H1 (cell line): ENCODE measurements around the gene C11orf58. TPM values are rescaled to one million over a fixed set of nuclear protein-coding genes. Genes with fewer than 3 reads are reported as not detected.

ENCODE experiments used
- CTCF ChIA-PET: fragments of 300-600 bp; sonication (Branson Sonifier 250); formaldehyde crosslinking; loops from one replicate; lab custom pipeline; 2021; ENCODE audit not compliant: partially characterized antibody; lab: Charles Lee
- POLR2A ChIA-PET: fragments of 300-600 bp; sonication (Branson Sonifier 250); formaldehyde crosslinking; loops from one replicate; lab custom pipeline; 2021; ENCODE audit warnings: inconsistent platforms; ENCODE audit not compliant: partially characterized antibody; lab: Charles Lee
- DNase-seq, 2 experiments: peaks; one replicate each; pipeline versions ENCODE4 v3.0.0 to v3.0.0-alpha.2; 2010 to 2022; ENCODE audit warnings: low spot score in 2 of 2, low read depth in 1 of 2, mixed read lengths in 1 of 2
- FAIRE-seq: peaks from 2 replicates; lab custom pipeline; 2011; peaks lifted over from hg19 to GRCh38; lab: Jason Lieb, UNC
- H2AFZ ChIP-seq: 2 replicates; pipeline ENCODE4 v1.8.1; 2012; ENCODE audit warnings: low read length, inconsistent platforms
- H2AK5ac ChIP-seq: 2 replicates; pipeline ENCODE4 v1.6.1; 2013; ENCODE audit warnings: low read depth, low read length
- H2BK120ac ChIP-seq: replicated peaks from 2 replicates; pipeline ENCODE3; 2013; ENCODE audit warnings: low read depth, low read length, inconsistent platforms
- H2BK12ac ChIP-seq: 2 replicates; pipeline ENCODE4 v1.6.1; 2013; ENCODE audit warnings: low read depth, low read length
- H2BK15ac ChIP-seq: 2 replicates; pipeline ENCODE4 v1.6.1; 2013; ENCODE audit warnings: low read length
- H2BK20ac ChIP-seq: 2 replicates; pipeline ENCODE4 v1.6.1; 2013; ENCODE audit warnings: low read length
- H2BK5ac ChIP-seq: 2 replicates; pipeline ENCODE4 v1.6.1; 2013; ENCODE audit warnings: low read depth, low read length
- H3K14ac ChIP-seq: 2 replicates; pipeline ENCODE4 v1.6.1; 2013; ENCODE audit warnings: inconsistent platforms; ENCODE audit not compliant: insufficient read length
- H3K18ac ChIP-seq: 2 replicates; pipeline ENCODE4 v1.6.1; 2013; ENCODE audit warnings: low read length; ENCODE audit errors: extremely low read depth
- H3K23ac ChIP-seq: 2 replicates; pipeline ENCODE4 v1.6.1; 2013; ENCODE audit warnings: inconsistent platforms; ENCODE audit not compliant: insufficient read length
- H3K23me2 ChIP-seq: 2 replicates; pipeline ENCODE4 v1.6.1; 2013; ENCODE audit warnings: low read depth, low read length
- H3K27ac ChIP-seq: 2 replicates; pipeline ENCODE4 v1.6.1; 2011; ENCODE audit warnings: low read depth, low read length, inconsistent platforms
- H3K27me3 ChIP-seq, 4 experiments: replicated peaks in 1 of 4; 1 replicate in 1 of 4; 2 replicates in 3 of 4; pipeline versions ENCODE4 v1.6.1 to v1.8.1; 2011 to 2013; ENCODE audit warnings: low read length in 3 of 4, mild to moderate bottlenecking in 3 of 4, inconsistent platforms in 2 of 4, mixed read lengths in 2 of 4, moderate library complexity in 1 of 4; ENCODE audit not compliant: control insufficient read depth in 3 of 4, insufficient read depth in 3 of 4; ENCODE audit errors: extremely low read depth in 1 of 4
- H3K36me3 ChIP-seq, 4 experiments: 2 replicates each; pipeline versions ENCODE4 v1.6.1 to v1.8.1; 2011 to 2013; ENCODE audit warnings: mild to moderate bottlenecking in 4 of 4, low read length in 3 of 4, moderate library complexity in 2 of 4, control low read depth in 1 of 4, inconsistent platforms in 1 of 4; ENCODE audit not compliant: insufficient read depth in 4 of 4, control insufficient read depth in 2 of 4
- H3K4ac ChIP-seq: replicated peaks from 2 replicates; pipeline ENCODE3; 2013; ENCODE audit warnings: low read length, low read depth, mixed read lengths, inconsistent platforms; ENCODE audit not compliant: insufficient read length
- H3K4me1 ChIP-seq, 4 experiments: replicated peaks in 1 of 4; 1 replicate in 1 of 4; 2 replicates in 3 of 4; pipeline versions ENCODE4 v1.6.1 to v1.8.1; 2011 to 2013; ENCODE audit warnings: low read length in 3 of 4, inconsistent platforms in 2 of 4, mixed read lengths in 1 of 4; ENCODE audit not compliant: insufficient read depth in 4 of 4, control insufficient read depth in 3 of 4
- H3K4me2 ChIP-seq, 2 experiments: 2 replicates each; pipeline versions ENCODE4 v1.6.1 to v1.8.1; 2011 to 2013; ENCODE audit warnings: low read depth in 2 of 2, low read length in 2 of 2, control low read depth in 1 of 2, inconsistent platforms in 1 of 2, mild to moderate bottlenecking in 1 of 2; ENCODE audit not compliant: insufficient read depth in 1 of 2
- H3K4me3 ChIP-seq, 4 experiments: fragments of 200-600, 300-600 bp in 1 of 4; sonication (generic), shearing (Covaris generic), sonication (Bioruptor Twin) in 1 of 4; 2 replicates each; pipeline versions ENCODE4 v1.5.1 to v1.8.1; 2011 to 2016; ENCODE audit warnings: low read length in 4 of 4, low read depth in 3 of 4, control low read depth in 2 of 4, inconsistent platforms in 2 of 4, mild to moderate bottlenecking in 2 of 4, mixed read lengths in 1 of 4, moderate library complexity in 1 of 4; ENCODE audit not compliant: insufficient read depth in 2 of 4; ENCODE audit errors: extremely low read depth in 1 of 4
- H3K56ac ChIP-seq: replicated peaks from 2 replicates; pipeline ENCODE3; 2013; ENCODE audit warnings: low read depth, mild to moderate bottlenecking, mixed read lengths, low read length, inconsistent platforms; ENCODE audit not compliant: insufficient read length
- H3K79me1 ChIP-seq: 2 replicates; pipeline ENCODE4 v1.6.1; 2013; ENCODE audit warnings: low read depth, low read length, control low read depth
- H3K79me2 ChIP-seq, 2 experiments: 2 replicates each; pipeline versions ENCODE4 v1.6.1 to v1.8.1; 2012 to 2013; ENCODE audit warnings: low read length in 2 of 2, mild to moderate bottlenecking in 2 of 2, inconsistent platforms in 1 of 2; ENCODE audit not compliant: insufficient read depth in 2 of 2, control insufficient read depth in 1 of 2
- H3K9ac ChIP-seq, 4 experiments: replicated peaks in 1 of 4; 1 replicate in 1 of 4; 2 replicates in 3 of 4; pipeline versions ENCODE4 v1.6.1 to v1.8.1; 2011 to 2013; ENCODE audit warnings: low read depth in 3 of 4, low read length in 3 of 4, control low read depth in 2 of 4, mild to moderate bottlenecking in 2 of 4, moderate library complexity in 2 of 4, inconsistent platforms in 1 of 4; ENCODE audit errors: extremely low read depth in 1 of 4
- H3K9me3 ChIP-seq, 2 experiments: 2 replicates each; pipeline versions ENCODE4 v1.6.1 to v1.8.1; 2012 to 2013; ENCODE audit warnings: mild to moderate bottlenecking in 2 of 2, moderate library complexity in 2 of 2, control low read depth in 1 of 2, inconsistent platforms in 1 of 2, low read depth in 1 of 2, low read length in 1 of 2, mixed read lengths in 1 of 2; ENCODE audit not compliant: insufficient read depth in 2 of 2
- H4K20me1 ChIP-seq, 2 experiments: replicated peaks in 1 of 2; 2 replicates each; pipeline versions ENCODE3 to v1.8.1; 2011 to 2013; ENCODE audit warnings: inconsistent platforms in 2 of 2, low read length in 2 of 2, mild to moderate bottlenecking in 1 of 2; ENCODE audit not compliant: insufficient read depth in 2 of 2, control insufficient read depth in 1 of 2
- H4K5ac ChIP-seq: 2 replicates; pipeline ENCODE4 v1.6.1; 2013; ENCODE audit warnings: low read length, low read depth, mixed read lengths, inconsistent platforms; ENCODE audit not compliant: insufficient read length
- H4K8ac ChIP-seq: 2 replicates; pipeline ENCODE4 v1.8.0; 2013; ENCODE audit warnings: mild to moderate bottlenecking, moderate library complexity, low read length, inconsistent platforms; ENCODE audit not compliant: insufficient read depth; ENCODE audit errors: extremely low read depth
- H4K91ac ChIP-seq: replicated peaks from 2 replicates; pipeline ENCODE3; 2013; ENCODE audit warnings: low read length, mixed read lengths, inconsistent platforms; ENCODE audit not compliant: insufficient read length
- CHD2 ChIP-seq: IDR thresholded peaks from 2 replicates; pipeline ENCODE4 v1.6.1; 2012; ENCODE audit warnings: low read length, improper control_type of control experiment
- SIRT6 ChIP-seq: IDR thresholded peaks from one replicate; pipeline ENCODE4 v1.7.1; 2012; ENCODE audit warnings: low read length, inconsistent platforms
- TBP ChIP-seq: IDR thresholded peaks from 2 replicates; pipeline ENCODE4 v1.6.1; 2011; ENCODE audit warnings: low read depth, low read length, improper control_type of control experiment
- TEAD4 ChIP-seq: IDR thresholded peaks from 2 replicates; pipeline ENCODE4 v1.6.1; 2012; ENCODE audit warnings: low read depth, low read length, inconsistent platforms, mixed read lengths
- WGBS, 2 experiments: shearing (Covaris generic) in 1 of 2; methylation state at CpG; one replicate each; pipeline versions ENCODE4 v1.1.6 to v1.1.7; 2013 to 2015; ENCODE audit warnings: low lambda C conversion rate in 2 of 2, mixed read lengths in 2 of 2, inconsistent platforms in 1 of 2, low coverage in 1 of 2, missing lambda C conversion rate in 1 of 2; ENCODE audit not compliant: insufficient replicate concordance in 2 of 2, insufficient coverage in 1 of 2, insufficient read length in 1 of 2; ENCODE audit errors: extremely low coverage in 1 of 2, missing lambda C conversion rate in 1 of 2; 5-methylcytosine and 5-hydroxymethylcytosine counted together
- polyA plus RNA-seq, 7 experiments: library from polyadenylated mRNA; depleted of rRNA in 3 of 7; stranded (reverse) in 5 of 7; unstranded in 2 of 7; fragments of >200 nt in 5 of 7; fragments of 200-250 nt in 2 of 7; gene quantifications; 1 replicate in 5 of 7; 2 replicates in 1 of 7; 4 replicates in 1 of 7; pipeline versions ENCODE4 v1.2.1 to v1.2.3, GENCODE V29; 2011 to 2013; ENCODE audit warnings: missing spikeins in 2 of 7, mixed read lengths in 2 of 7
- total RNA-seq: library from RNA; stranded (reverse); fragmentation: NEBNext Ultra II Directional; extraction: Animal tissue kit (Norgen Biotek cat#: 25700); gene quantifications from 2 replicates; pipeline ENCODE4 v1.2.1, GENCODE V29; 2021

The C11orf58 gene
- total and polyA plus RNA-seq, 2 of the 8 experiments (the other 6 are each of a cell fraction or from before 2014, with no cell fraction given), result 70.7 to 181 TPM

- H2AFZ ChIP-seq, result no peak overlapping the region
- H3K36me3 ChIP-seq, result peaks cover 0 to 4% (median 0%) of the 10 kb centered on the region in 4 experiments; a peak in 1 of 8 replicates
- no peak overlapping the region for H4K8ac ChIP-seq
- H3K23ac ChIP-seq, result no peak overlapping the region
- H3K79me2 ChIP-seq, result no peaks in the 10 kb centered on the region
- H3K4me2 ChIP-seq, result no peak overlapping the region
- no peak overlapping the region for H2BK12ac ChIP-seq
- no peak overlapping the region for H4K91ac ChIP-seq
- no peak overlapping the region for H4K5ac ChIP-seq
- FAIRE-seq, result no peak
- TF ChIP-seq CHD2 (no peak), TBP (no peak), TEAD4 (no peak), SIRT6 (no peak)
- H2BK5ac ChIP-seq, result no peak overlapping the region
- no peak overlapping the region for H3K4ac ChIP-seq
- H3K79me1 ChIP-seq, result no peaks in the 10 kb centered on the region
- no peak overlapping the region for H2BK120ac ChIP-seq
- no peak overlapping the region for H3K56ac ChIP-seq
- no peak overlapping the region for H2BK15ac ChIP-seq
- H3K14ac ChIP-seq, result no peak overlapping the region
- no peak overlapping the region for H2AK5ac ChIP-seq
- no peaks in the 10 kb centered on the region for H3K9me3 ChIP-seq
- H3K18ac ChIP-seq, result no peak overlapping the region
- H3K4me1 ChIP-seq, result no peaks in the 10 kb centered on the region
- no peak for DNase-seq
- H3K27me3 ChIP-seq, result no peaks in the 10 kb centered on the region
- ChIA-PET CTCF (interaction anchor here (0.7 to 3.2 kb wide), 7 partner anchors 8 to 294 kb away, joined by 3 to 17 read pairs (median 4); no protein-coding TSS in a partner anchor), POLR2A (interaction anchor here (0.7 kb wide), 1 partner anchor 12 kb away, joined by 3 read pairs; no protein-coding TSS in a partner anchor)
- H3K27ac ChIP-seq, result no peak overlapping the region; the same call in 1 of the 2 replicates
- no peak overlapping the region for H2BK20ac ChIP-seq
- no peaks in the 10 kb centered on the region for H3K23me2 ChIP-seq
- no peak overlapping the region for H3K9ac ChIP-seq
- H4K20me1 ChIP-seq, result no peaks in the 10 kb centered on the region
- no peak overlapping the region for H3K4me3 ChIP-seq
- WGBS, 2 experiments, result 88% methylated on average over 9 of the region's 9 CpGs; no CpG with 5 or more reads in 1 of the 2 experiments
These were observed 35.8 kb downstream of the C11orf58 start for GRCh38 chr11:16773981-16774935.
